Spleen (tissue), 11 donors: Measurements from ENCODE around the gene DMP1. TPM values are rescaled to one million over a fixed set of nuclear protein-coding genes. Genes with fewer than 3 reads are reported as not detected.

Experiments used
- DNase-seq: peaks from one replicate; pipeline ENCODE4 v3.0.0-alpha.2; 2020
- H3K27ac ChIP-seq, 8 donors: fragments of 200-600 bp; sonication (generic) in 7 of 8; 1 replicate in 4 of 8; 2 replicates in 4 of 8; pipeline versions ENCODE4 v1.5.0 to v1.8.0; 2016 to 2021; ENCODE audit warnings: inconsistent platforms in 4 of 8, mild to moderate bottlenecking in 4 of 8, moderate library complexity in 1 of 8
- H3K27me3 ChIP-seq, 7 donors: fragments of 200-600 bp; sonication (generic) in 6 of 7; replicated peaks in 1 of 7; 1 replicate in 4 of 7; 2 replicates in 3 of 7; pipeline versions ENCODE4 v1.5.0 to v1.8.0; 2016 to 2021; ENCODE audit warnings: inconsistent platforms in 3 of 7, mild to moderate bottlenecking in 1 of 7
- H3K36me3 ChIP-seq, 6 donors: fragments of 200-600 bp; sonication (generic) in 5 of 6; 1 replicate in 4 of 6; 2 replicates in 2 of 6; pipeline versions ENCODE4 v1.5.0 to v1.8.0; 2016 to 2021; ENCODE audit warnings: inconsistent platforms in 2 of 6
- H3K4me1 ChIP-seq, 6 donors: fragments of 200-600 bp; sonication (generic) in 5 of 6; 1 replicate in 3 of 6; 2 replicates in 3 of 6; pipeline versions ENCODE4 v1.5.0 to v1.8.0; 2016 to 2021; ENCODE audit warnings: inconsistent platforms in 3 of 6
- H3K4me3 ChIP-seq, 8 donors: fragments of 200-600 bp; sonication (generic) in 7 of 8; 1 replicate in 4 of 8; 2 replicates in 4 of 8; pipeline versions ENCODE4 v1.5.0 to v1.8.0; 2016 to 2021; ENCODE audit warnings: inconsistent platforms in 4 of 8, mild to moderate bottlenecking in 4 of 8, moderate library complexity in 2 of 8
- H3K9me3 ChIP-seq, 8 donors: fragments of 200-600 bp; sonication (generic) in 7 of 8; 1 replicate in 4 of 8; 2 replicates in 4 of 8; pipeline versions ENCODE4 v1.5.0 to v1.8.0; 2016 to 2021; ENCODE audit warnings: inconsistent platforms in 4 of 8
- CTCF ChIP-seq, 11 experiments: fragments of 200-600 bp in 7 of 11; fragments of 450-650 bp in 4 of 11; sonication (generic) in 4 of 11; IDR thresholded peaks in 8 of 11; conservative IDR thresholded peaks in 3 of 11; 1 replicate in 7 of 11; 2 replicates in 4 of 11; pipeline versions ENCODE4 v1.4.0 to v1.8.0; 2016 to 2021; ENCODE audit warnings: antibody characterized with exemption in 11 of 11, inconsistent platforms in 4 of 11, mild to moderate bottlenecking in 1 of 11
- POLR2A ChIP-seq, 3 donors: fragments of 450-650 bp; IDR thresholded peaks; one replicate each; pipeline ENCODE4 v1.5.1; 2017; ENCODE audit warnings: antibody characterized with exemption in 3 of 3, mild to moderate bottlenecking in 1 of 3
- POLR2AphosphoS5 ChIP-seq, 3 donors: sonication (generic); formaldehyde crosslinking; IDR thresholded peaks; one replicate each; pipeline ENCODE4 v1.5.1; 2017; ENCODE audit warnings: antibody characterized with exemption in 3 of 3
- WGBS, 5 donors: extraction: QIAGEN DNeasy Blood & Tissue Kit in 3 of 5; methylation state at CpG; one replicate each; pipeline versions ENCODE4 v1.1.5 to v1.1.7; 2013 to 2018; 5-methylcytosine and 5-hydroxymethylcytosine counted together
- intact Hi-C: fragments of 100-400 bp; cut with DNase I; formaldehyde crosslinking; loops from one replicate; pipeline ENCODE4 v1.15.0; 2023; ENCODE audit warnings: low total_unique reads
- polyA plus RNA-seq, 3 donors: library from polyadenylated mRNA; stranded (reverse); fragments of 200-250 nt; gene quantifications; one replicate each; pipeline ENCODE4 v1.2.1, GENCODE V29; 2013
- total RNA-seq, 7 donors: library from RNA; depleted of rRNA in 3 of 7; stranded (reverse); fragments of >200 nt in 3 of 7; fragmentation: NEBNext Ultra II Directional in 4 of 7; extraction: Animal tissue kit (Norgen Biotek cat#: 25700) in 4 of 7; gene quantifications; one replicate each; pipeline versions ENCODE4 v1.1.0 to v1.2.1, GENCODE V29; 2016 to 2021
- donor health status: healthy with polysubstance abuse.
- donor health status: DM: no; HTN: no; CAD: no; lungs with moderate emphysema.
- donor health status: DM: no; HTN: no; CAD: no.
- donor health status: Bipolar disorder and iron deficiency.
- donor health status: healthy.
- donor health status: DM: no; HTN: no; CAD: no.
- donor health status: DM: yes; HTN: yes; CAD: no.

DMP1 gene
- total and polyA plus RNA-seq, 10 donors: 0.02 TPM; not detected in 9

- no peaks in the 10 kb centered on the region for H3K4me1 ChIP-seq
- no peak overlapping the region for H3K4me3 ChIP-seq
- no peak overlapping the region for H3K27ac ChIP-seq
- 22 to 32% (median 26%) methylated on average over 2 of the region's 2 CpGs for WGBS, 5 donors
- H3K36me3 ChIP-seq: no peaks in the 10 kb centered on the region
- TF ChIP-seq POLR2A (IDR thresholded peaks at IDR 0.05) (no peak), CTCF (IDR thresholded peaks at IDR 0.05 in 8 of 11, conservative IDR thresholded peaks at IDR 0.05 in 3 of 11) (no peak), POLR2AphosphoS5 (IDR thresholded peaks at IDR 0.05) (no peak)
- no peaks in the 10 kb centered on the region for H3K9me3 ChIP-seq
- H3K27me3 ChIP-seq: no peaks in the 10 kb centered on the region
- intact Hi-C loops: no loop called here
- no peak for DNase-seq
These were observed 25.4 kb upstream of the DMP1 start for GRCh38 chr4:87624698-87625097.

GRCh38 chr4:87631668-87632067 is 18.4 kb upstream of the DMP1 start:
- Histone ChIP-seq H3K27me3 (peaks cover 0 to 9% (median 0%) of the 10 kb centered on the region in 7 donors), H3K4me3 (no peak overlapping the region), H3K4me1 (peaks cover 0 to 8% (median 3%) of the 10 kb centered on the region in 6 donors), H3K36me3 (no peaks in the 10 kb centered on the region), H3K27ac (no peak overlapping the region), H3K9me3 (no peaks in the 10 kb centered on the region)
- TF ChIP-seq CTCF (IDR thresholded peaks at IDR 0.05 in 8 of 11, conservative IDR thresholded peaks at IDR 0.05 in 3 of 11) (no peak), POLR2A (IDR thresholded peaks at IDR 0.05) (no peak), POLR2AphosphoS5 (IDR thresholded peaks at IDR 0.05) (no peak)
- no peak for DNase-seq
- intact Hi-C loops: no loop called here

DNA sequence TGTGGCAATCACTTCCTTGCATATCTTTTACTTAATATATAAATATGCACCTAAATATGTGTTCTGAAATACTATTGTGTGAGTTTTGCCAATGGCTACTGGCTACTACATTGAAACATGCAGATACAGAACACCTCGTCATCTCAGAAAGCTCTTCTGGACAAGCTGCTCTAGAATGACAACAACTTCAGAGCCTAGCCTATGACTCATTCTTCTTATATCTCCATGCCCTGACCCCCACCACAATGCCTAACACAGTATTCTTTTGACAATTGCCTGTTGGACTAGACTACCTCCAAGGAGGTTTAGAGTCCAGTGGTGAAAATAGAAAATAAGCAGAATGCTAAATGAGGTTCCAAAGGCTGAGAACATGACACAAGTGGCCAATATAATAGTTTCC is 17.6 kb upstream of the DMP1 start:
- no peak for DNase-seq
- Histone ChIP-seq H3K27ac (no peak overlapping the region), H3K27me3 (peaks cover 0 to 9% (median 0%) of the 10 kb centered on the region in 7 donors), H3K36me3 (no peaks in the 10 kb centered on the region), H3K9me3 (no peaks in the 10 kb centered on the region), H3K4me1 (peaks cover 0 to 8% (median 3%) of the 10 kb centered on the region in 6 donors), H3K4me3 (no peak overlapping the region)
- intact Hi-C loops: no loop called here
- 85 to 97% (median 92%) methylated on average over 1 of the region's 1 CpG for WGBS, 5 donors
- no peak for TF ChIP-seq POLR2A (IDR thresholded peaks at IDR 0.05)
- no peak for TF ChIP-seq POLR2AphosphoS5 (IDR thresholded peaks at IDR 0.05)
- TF ChIP-seq CTCF (IDR thresholded peaks at IDR 0.05 in 8 of 11, conservative IDR thresholded peaks at IDR 0.05 in 3 of 11): no peak

GRCh38 chr4:87633243-87633642 is 16.8 kb upstream of the DMP1 start:
- no peaks in the 10 kb centered on the region for H3K9me3 ChIP-seq
- 39 to 56% (median 43%) methylated on average over 2 of the region's 2 CpGs for WGBS, 5 donors
- H3K27me3 ChIP-seq: peaks cover 0 to 9% (median 0%) of the 10 kb centered on the region in 7 donors
- no peak overlapping the region for H3K27ac ChIP-seq
- DNase-seq: no peak
- TF ChIP-seq POLR2A (IDR thresholded peaks at IDR 0.05) (no peak), POLR2AphosphoS5 (IDR thresholded peaks at IDR 0.05) (no peak), CTCF (IDR thresholded peaks at IDR 0.05 in 8 of 11, conservative IDR thresholded peaks at IDR 0.05 in 3 of 11) (no peak)
- no peaks in the 10 kb centered on the region for H3K36me3 ChIP-seq
- no peak overlapping the region for H3K4me3 ChIP-seq
- H3K4me1 ChIP-seq: peaks cover 0 to 8% (median 3%) of the 10 kb centered on the region in 6 donors
- intact Hi-C loops: no loop called here
